Stimulated activated CD8-positive, alpha-beta memory T cell treated with anti-CD3 and anti-CD28 coated beads, Interleukin-15, amount 100 ng/mL, for 1 hour (primary cell): ENCODE results near the gene BLTP1.

Experiments used
- DNase-seq: peaks from one replicate; pipeline ENCODE4 v3.0.0-alpha.2; 2020; ENCODE audit warnings: low read depth

BLTP1 gene

DNA sequence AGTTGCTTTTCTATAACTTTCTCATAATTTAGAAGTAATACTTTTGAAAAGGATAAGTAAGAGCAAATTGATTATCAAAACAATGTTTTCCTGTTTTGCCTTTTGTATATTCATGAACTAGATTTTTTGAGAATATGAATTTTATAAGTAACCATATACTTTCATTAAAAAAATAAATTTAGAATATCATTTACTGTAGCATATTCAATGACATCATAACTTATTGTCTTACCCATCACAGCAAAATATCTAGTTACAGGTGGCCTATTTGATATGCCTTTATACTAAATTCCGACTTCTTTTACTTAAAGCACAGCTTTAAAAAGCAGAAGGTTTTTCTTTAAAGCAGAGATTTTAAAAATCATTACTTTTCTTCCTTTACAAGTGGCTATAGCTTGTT is 20.1 kb downstream of the BLTP1 start:
- no peak for DNase-seq

DNA sequence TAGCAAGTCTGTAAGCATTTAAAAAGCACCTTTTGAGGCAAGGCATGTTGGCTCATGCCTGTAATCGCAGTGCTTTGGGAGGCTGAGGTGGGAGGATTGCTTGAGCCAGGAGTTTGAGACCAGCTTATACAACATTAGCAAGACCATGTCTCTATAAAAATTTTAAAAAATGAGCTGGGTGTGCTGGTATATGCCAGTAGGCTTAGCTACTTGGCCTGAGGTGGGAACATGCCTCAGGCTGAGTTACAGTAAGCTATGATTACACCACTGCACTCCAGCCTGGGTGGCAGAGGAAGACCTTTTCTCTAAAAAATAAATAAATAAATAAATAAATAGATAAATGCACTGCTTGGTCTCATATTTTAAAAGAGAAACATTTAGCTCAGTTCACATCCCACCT is 26.8 kb downstream of the BLTP1 start:
- no peak for DNase-seq

DNA sequence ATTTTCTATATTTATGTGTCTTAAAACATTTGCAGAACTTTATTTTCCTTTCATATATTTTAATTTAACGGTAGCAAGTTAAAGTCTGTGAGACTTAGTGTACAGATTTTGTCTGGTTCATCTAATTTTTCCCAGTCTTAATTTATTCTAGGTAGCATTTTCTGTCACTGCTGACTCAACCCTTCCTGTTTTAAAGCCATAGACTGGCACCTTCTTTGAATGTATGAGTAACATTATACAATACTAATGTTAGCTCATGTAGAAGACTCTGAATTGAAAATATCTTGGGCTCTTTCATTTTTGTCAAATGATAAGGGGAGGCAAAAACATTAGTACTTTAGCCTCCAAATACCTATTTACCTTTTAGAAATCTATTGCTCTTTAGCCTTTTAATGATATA is 43.6 kb downstream of the BLTP1 start:
- DNase-seq = no peak
